ENCODE data around the gene SLC7A14.

The SLC7A14 gene

DNA sequence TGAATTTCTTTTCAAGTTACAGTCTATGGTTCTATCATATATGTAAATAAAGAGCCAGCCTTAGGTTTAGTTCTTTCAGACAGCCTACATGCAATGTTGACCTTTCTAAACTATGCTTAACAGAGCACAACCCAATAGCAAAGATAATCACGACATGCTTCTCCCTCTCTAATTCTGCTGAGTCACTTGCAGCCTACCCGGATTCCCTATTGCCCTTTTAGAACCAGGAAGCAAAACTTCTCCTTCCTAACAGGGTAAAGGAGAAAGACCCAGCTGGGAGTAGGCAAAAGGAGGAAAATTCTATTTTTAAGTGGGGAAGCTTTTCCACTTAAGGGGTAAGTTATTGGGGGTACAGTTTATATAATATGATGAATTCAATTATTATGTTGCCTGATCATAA lies 79.3 kb downstream of the SLC7A14 start:
- Histone ChIP-seq H3K27ac (ENCODE audit: low read depth, low read length) (no peak overlapping the region), H3K79me2 (ENCODE audit: insufficient read depth, low read length) (no peaks in the 10 kb centered on the region), H3K27me3 (ENCODE audit: low read length) (no peaks in the 10 kb centered on the region), H3K9me2 (replicated peaks; ENCODE audit: insufficient read depth, low read length) (no peaks in the 10 kb centered on the region), H3F3A (ENCODE audit: insufficient read depth) (no peaks in the 10 kb centered on the region), H4K20me1 (ENCODE audit: low read depth, low read length) (no peaks in the 10 kb centered on the region), H3K36me3 (ENCODE audit: low read length) (no peaks in the 10 kb centered on the region), H3K4me3 (ENCODE audit: insufficient read depth, low read length, poor library complexity, severe bottlenecking) (no peak overlapping the region), H3K4me2 (ENCODE audit: low read depth, low read length, poor library complexity, severe bottlenecking) (no peak overlapping the region), H2AFZ (ENCODE audit: low read depth, low read length, severe bottlenecking) (no peak overlapping the region), H3K9ac (ENCODE audit: low read length) (no peak overlapping the region), H3K9me3 (ENCODE audit: insufficient read depth, low read length) (no peaks in the 10 kb centered on the region)
- TF ChIP-seq, protein P1, sequence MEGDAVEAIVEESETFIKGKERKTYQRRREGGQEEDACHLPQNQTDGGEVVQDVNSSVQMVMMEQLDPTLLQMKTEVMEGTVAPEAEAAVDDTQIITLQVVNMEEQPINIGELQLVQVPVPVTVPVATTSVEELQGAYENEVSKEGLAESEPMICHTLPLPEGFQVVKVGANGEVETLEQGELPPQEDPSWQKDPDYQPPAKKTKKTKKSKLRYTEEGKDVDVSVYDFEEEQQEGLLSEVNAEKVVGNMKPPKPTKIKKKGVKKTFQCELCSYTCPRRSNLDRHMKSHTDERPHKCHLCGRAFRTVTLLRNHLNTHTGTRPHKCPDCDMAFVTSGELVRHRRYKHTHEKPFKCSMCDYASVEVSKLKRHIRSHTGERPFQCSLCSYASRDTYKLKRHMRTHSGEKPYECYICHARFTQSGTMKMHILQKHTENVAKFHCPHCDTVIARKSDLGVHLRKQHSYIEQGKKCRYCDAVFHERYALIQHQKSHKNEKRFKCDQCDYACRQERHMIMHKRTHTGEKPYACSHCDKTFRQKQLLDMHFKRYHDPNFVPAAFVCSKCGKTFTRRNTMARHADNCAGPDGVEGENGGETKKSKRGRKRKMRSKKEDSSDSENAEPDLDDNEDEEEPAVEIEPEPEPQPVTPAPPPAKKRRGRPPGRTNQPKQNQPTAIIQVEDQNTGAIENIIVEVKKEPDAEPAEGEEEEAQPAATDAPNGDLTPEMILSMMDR (IDR thresholded peaks at IDR 0.05; ENCODE audit: insufficient read depth, low read length, poor library complexity, severe bottlenecking), result no peak
- no peak for TF ChIP-seq EZH2phosphoT487 (conservative IDR thresholded peaks at IDR 0.05; ENCODE audit: low read length)

- no peak overlapping the region for H3K4me3 ChIP-seq (ENCODE audit: insufficient read depth, low read length, poor library complexity, severe bottlenecking)
- no peak overlapping the region for H3K4me2 ChIP-seq (ENCODE audit: low read depth, low read length, poor library complexity, severe bottlenecking)
- no peaks in the 10 kb centered on the region for H3K9me2 ChIP-seq (replicated peaks; ENCODE audit: insufficient read depth, low read length)
- no peak overlapping the region for H3K9ac ChIP-seq (ENCODE audit: low read length)
- no peaks in the 10 kb centered on the region for H3K79me2 ChIP-seq (ENCODE audit: insufficient read depth, low read length)
- TF ChIP-seq, protein P1 (IDR thresholded peaks at IDR 0.05; ENCODE audit: insufficient read depth, low read length, poor library complexity, severe bottlenecking), result no peak
- TF ChIP-seq EZH2phosphoT487 (conservative IDR thresholded peaks at IDR 0.05; ENCODE audit: low read length), result no peak
- no peaks in the 10 kb centered on the region for H3K27me3 ChIP-seq (ENCODE audit: low read length)
- no peaks in the 10 kb centered on the region for H3K9me3 ChIP-seq (ENCODE audit: insufficient read depth, low read length)
- no peak overlapping the region for H2AFZ ChIP-seq (ENCODE audit: low read depth, low read length, severe bottlenecking)
- no peak overlapping the region for H3K27ac ChIP-seq (ENCODE audit: low read depth, low read length)
- no peaks in the 10 kb centered on the region for H3K36me3 ChIP-seq (ENCODE audit: low read length)
- H4K20me1 ChIP-seq (ENCODE audit: low read depth, low read length), result no peaks in the 10 kb centered on the region
- no peaks in the 10 kb centered on the region for H3F3A ChIP-seq (ENCODE audit: insufficient read depth)
Observed at GRCh38 chr3:170502297-170502696, 83.6 kb downstream of the SLC7A14 start.

- H3K4me3 ChIP-seq (ENCODE audit: insufficient read depth, low read length, poor library complexity, severe bottlenecking), result no peak overlapping the region
- no peaks in the 10 kb centered on the region for H3K9me2 ChIP-seq (replicated peaks; ENCODE audit: insufficient read depth, low read length)
- H4K20me1 ChIP-seq (ENCODE audit: low read depth, low read length), result no peaks in the 10 kb centered on the region
- H3K9me3 ChIP-seq (ENCODE audit: insufficient read depth, low read length), result no peaks in the 10 kb centered on the region
- no peak overlapping the region for H3K9ac ChIP-seq (ENCODE audit: low read length)
- H2AFZ ChIP-seq (ENCODE audit: low read depth, low read length, severe bottlenecking), result no peak overlapping the region
- H3K4me2 ChIP-seq (ENCODE audit: low read depth, low read length, poor library complexity, severe bottlenecking), result no peak overlapping the region
- H3K27me3 ChIP-seq (ENCODE audit: low read length), result no peaks in the 10 kb centered on the region
- no peaks in the 10 kb centered on the region for H3F3A ChIP-seq (ENCODE audit: insufficient read depth)
- no peak overlapping the region for H3K27ac ChIP-seq (ENCODE audit: low read depth, low read length)
- H3K79me2 ChIP-seq (ENCODE audit: insufficient read depth, low read length), result no peaks in the 10 kb centered on the region
- no peak for TF ChIP-seq EZH2phosphoT487 (conservative IDR thresholded peaks at IDR 0.05; ENCODE audit: low read length)
- TF ChIP-seq, protein P1 (IDR thresholded peaks at IDR 0.05; ENCODE audit: insufficient read depth, low read length, poor library complexity, severe bottlenecking), result no peak
- no peaks in the 10 kb centered on the region for H3K36me3 ChIP-seq (ENCODE audit: low read length)
Observed at GRCh38 chr3:170500995-170501394, 84.9 kb downstream of the SLC7A14 start.
